A549 (cell line): Measurements from ENCODE around the gene BTBD18.

Experiments
- BHLHE40 ChIP-seq: IDR thresholded peaks from 2 replicates; pipeline ENCODE4 v1.6.1; 2012; ENCODE audit warnings: low read depth, low read length, inconsistent platforms
- HDAC2 ChIP-seq: fragments of 200-600 bp; sonication (generic); IDR thresholded peaks from 2 replicates; pipeline ENCODE4 v1.6.1; 2016
- HOXA7 ChIP-seq: fragments of 250-450 bp; sonication (Bioruptor Pico); IDR thresholded peaks from 2 replicates; pipeline ENCODE4 v1.5.0; 2020; ENCODE audit warnings: mild to moderate bottlenecking, moderate library complexity
- HOXB5 ChIP-seq: fragments of 250-450 bp; sonication (Bioruptor Pico); IDR thresholded peaks from 2 replicates; pipeline ENCODE4 v1.5.0; 2020; ENCODE audit warnings: mild to moderate bottlenecking, moderate library complexity
- MAFK ChIP-seq: fragments of 450-650 bp; IDR thresholded peaks from 2 replicates; pipeline ENCODE4 v1.6.1; 2014; ENCODE audit not compliant: partially characterized antibody
- MYC ChIP-seq: IDR thresholded peaks from 2 replicates; pipeline ENCODE4 v1.6.1; 2012; ENCODE audit warnings: mild to moderate bottlenecking, inconsistent platforms, low read length, improper control_type of control experiment, borderline replicate concordance
- RCOR1 ChIP-seq: fragments of 150-350 bp; IDR thresholded peaks from 2 replicates; pipeline ENCODE4 v1.6.1; 2014; ENCODE audit warnings: antibody characterized with exemption, low read length, low read depth
- RNF2 ChIP-seq: fragments of 200-600 bp; sonication (generic); IDR thresholded peaks from 2 replicates; pipeline ENCODE4 v1.6.1; 2016; ENCODE audit warnings: low read depth, mild to moderate bottlenecking, antibody characterized with exemption, moderate library complexity, borderline replicate concordance
- USF2 ChIP-seq: fragments of 450-650 bp; IDR thresholded peaks from 2 replicates; pipeline ENCODE4 v1.6.1; 2014; ENCODE audit warnings: antibody characterized with exemption
- TF ChIP-seq, protein P1 (sequence below): fragments of >200 bp; sonication (Bioruptor Twin); formaldehyde crosslinking; IDR thresholded peaks from 3 replicates; pipeline ENCODE4 v1.5.1; 2016
- TF ChIP-seq, protein P2 (sequence below): fragments of 200-600 bp; sonication (generic); IDR thresholded peaks from 2 replicates; pipeline ENCODE4 v1.6.1; 2016; ENCODE audit warnings: antibody characterized with exemption, mild to moderate bottlenecking, moderate library complexity

GRCh38 chr11:57781529-57781943 lies 29.9 kb upstream of the BTBD18 start:
- TF ChIP-seq, protein P1, sequence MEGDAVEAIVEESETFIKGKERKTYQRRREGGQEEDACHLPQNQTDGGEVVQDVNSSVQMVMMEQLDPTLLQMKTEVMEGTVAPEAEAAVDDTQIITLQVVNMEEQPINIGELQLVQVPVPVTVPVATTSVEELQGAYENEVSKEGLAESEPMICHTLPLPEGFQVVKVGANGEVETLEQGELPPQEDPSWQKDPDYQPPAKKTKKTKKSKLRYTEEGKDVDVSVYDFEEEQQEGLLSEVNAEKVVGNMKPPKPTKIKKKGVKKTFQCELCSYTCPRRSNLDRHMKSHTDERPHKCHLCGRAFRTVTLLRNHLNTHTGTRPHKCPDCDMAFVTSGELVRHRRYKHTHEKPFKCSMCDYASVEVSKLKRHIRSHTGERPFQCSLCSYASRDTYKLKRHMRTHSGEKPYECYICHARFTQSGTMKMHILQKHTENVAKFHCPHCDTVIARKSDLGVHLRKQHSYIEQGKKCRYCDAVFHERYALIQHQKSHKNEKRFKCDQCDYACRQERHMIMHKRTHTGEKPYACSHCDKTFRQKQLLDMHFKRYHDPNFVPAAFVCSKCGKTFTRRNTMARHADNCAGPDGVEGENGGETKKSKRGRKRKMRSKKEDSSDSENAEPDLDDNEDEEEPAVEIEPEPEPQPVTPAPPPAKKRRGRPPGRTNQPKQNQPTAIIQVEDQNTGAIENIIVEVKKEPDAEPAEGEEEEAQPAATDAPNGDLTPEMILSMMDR: no peak
- no peak for TF ChIP-seq HOXA7 (CRISPR knock-in tag)
- no peak for TF ChIP-seq HOXB5 (CRISPR knock-in tag)
- no peak for TF ChIP-seq RNF2
- no peak for TF ChIP-seq MYC
- no peak for TF ChIP-seq HDAC2
- TF ChIP-seq USF2: no peak
- TF ChIP-seq BHLHE40: no peak
- no peak for TF ChIP-seq RCOR1
- TF ChIP-seq MAFK: no peak
- TF ChIP-seq, protein P2, sequence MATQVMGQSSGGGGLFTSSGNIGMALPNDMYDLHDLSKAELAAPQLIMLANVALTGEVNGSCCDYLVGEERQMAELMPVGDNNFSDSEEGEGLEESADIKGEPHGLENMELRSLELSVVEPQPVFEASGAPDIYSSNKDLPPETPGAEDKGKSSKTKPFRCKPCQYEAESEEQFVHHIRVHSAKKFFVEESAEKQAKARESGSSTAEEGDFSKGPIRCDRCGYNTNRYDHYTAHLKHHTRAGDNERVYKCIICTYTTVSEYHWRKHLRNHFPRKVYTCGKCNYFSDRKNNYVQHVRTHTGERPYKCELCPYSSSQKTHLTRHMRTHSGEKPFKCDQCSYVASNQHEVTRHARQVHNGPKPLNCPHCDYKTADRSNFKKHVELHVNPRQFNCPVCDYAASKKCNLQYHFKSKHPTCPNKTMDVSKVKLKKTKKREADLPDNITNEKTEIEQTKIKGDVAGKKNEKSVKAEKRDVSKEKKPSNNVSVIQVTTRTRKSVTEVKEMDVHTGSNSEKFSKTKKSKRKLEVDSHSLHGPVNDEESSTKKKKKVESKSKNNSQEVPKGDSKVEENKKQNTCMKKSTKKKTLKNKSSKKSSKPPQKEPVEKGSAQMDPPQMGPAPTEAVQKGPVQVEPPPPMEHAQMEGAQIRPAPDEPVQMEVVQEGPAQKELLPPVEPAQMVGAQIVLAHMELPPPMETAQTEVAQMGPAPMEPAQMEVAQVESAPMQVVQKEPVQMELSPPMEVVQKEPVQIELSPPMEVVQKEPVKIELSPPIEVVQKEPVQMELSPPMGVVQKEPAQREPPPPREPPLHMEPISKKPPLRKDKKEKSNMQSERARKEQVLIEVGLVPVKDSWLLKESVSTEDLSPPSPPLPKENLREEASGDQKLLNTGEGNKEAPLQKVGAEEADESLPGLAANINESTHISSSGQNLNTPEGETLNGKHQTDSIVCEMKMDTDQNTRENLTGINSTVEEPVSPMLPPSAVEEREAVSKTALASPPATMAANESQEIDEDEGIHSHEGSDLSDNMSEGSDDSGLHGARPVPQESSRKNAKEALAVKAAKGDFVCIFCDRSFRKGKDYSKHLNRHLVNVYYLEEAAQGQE: no peak
